Activated naive CD4-positive, alpha-beta T cell treated with anti-CD3 and anti-CD28 coated beads, Interleukin-2, amount 50 U/mL, for 24 hours (primary cell): ENCODE data around the gene MIEF1.
"Not testable (repeated sequence)": the region's sequence is repeated elsewhere in the genome, so short reads cannot be mapped to it uniquely, and the experiment has no call there.

Experiments used
- H3K27ac Mint-ChIP-seq: one replicate; pipeline ENCODE4 v1.8.0; 2021; ENCODE audit warnings: mild to moderate bottlenecking, mixed read lengths
- H3K27me3 Mint-ChIP-seq: one replicate; pipeline ENCODE4 v1.8.0; 2021; ENCODE audit warnings: mixed read lengths
- H3K36me3 Mint-ChIP-seq: one replicate; pipeline ENCODE4 v1.8.0; 2021; ENCODE audit warnings: mixed read lengths
- H3K4me1 Mint-ChIP-seq: one replicate; pipeline ENCODE4 v1.8.0; 2021; ENCODE audit warnings: mixed read lengths
- H3K4me3 Mint-ChIP-seq: one replicate; pipeline ENCODE4 v1.8.0; 2021; ENCODE audit warnings: mild to moderate bottlenecking, mixed read lengths
- H3K9me3 Mint-ChIP-seq: one replicate; pipeline ENCODE4 v1.8.0; 2021; ENCODE audit warnings: mixed read lengths

MIEF1 gene

GRCh38 chr22:39493759-39494158, 8.3 kb upstream of the MIEF1 start:
- no peaks in the 10 kb centered on the region for H3K27me3 Mint-ChIP-seq
- H3K27ac Mint-ChIP-seq: peak overlapping the region; percentile 32
- no peaks in the 10 kb centered on the region for H3K36me3 Mint-ChIP-seq
- no peak overlapping the region for H3K4me3 Mint-ChIP-seq
- peaks cover 25% of the 10 kb centered on the region for H3K4me1 Mint-ChIP-seq
- no peaks in the 10 kb centered on the region for H3K9me3 Mint-ChIP-seq

GRCh38 chr22:39494471-39495120, 7.5 kb upstream of the MIEF1 start:
- Mint-ChIP-seq H3K4me3 (no peak overlapping the region), H3K9me3 (no peaks in the 10 kb centered on the region), H3K36me3 (no peaks in the 10 kb centered on the region), H3K27me3 (no peaks in the 10 kb centered on the region), H3K27ac (peak overlapping the region; percentile 74), H3K4me1 (peaks cover 25% of the 10 kb centered on the region)

GRCh38 chr22:39496131-39496838, 5.8 kb upstream of the MIEF1 start:
- Mint-ChIP-seq H3K27me3 (no peaks in the 10 kb centered on the region), H3K4me1 (peaks cover 17% of the 10 kb centered on the region), H3K9me3 (no peaks in the 10 kb centered on the region), H3K4me3 (no peak overlapping the region), H3K36me3 (no peaks in the 10 kb centered on the region), H3K27ac (peak overlapping the region; percentile 35)

- H3K36me3 Mint-ChIP-seq: peaks cover 1% of the 10 kb centered on the region
- H3K9me3 Mint-ChIP-seq: no peaks in the 10 kb centered on the region
- peaks cover 27% of the 10 kb centered on the region for H3K4me1 Mint-ChIP-seq
- H3K27me3 Mint-ChIP-seq: no peaks in the 10 kb centered on the region
- H3K27ac Mint-ChIP-seq: peak overlapping the region; percentile 55
- no peak overlapping the region for H3K4me3 Mint-ChIP-seq
Observed at GRCh38 chr22:39497429-39497828, 4.7 kb upstream of the MIEF1 start.

GRCh38 chr22:39498368-39498767, 3.7 kb upstream of the MIEF1 start:
- Mint-ChIP-seq H3K36me3 (peaks cover 1% of the 10 kb centered on the region), H3K4me3 (no peak overlapping the region), H3K27ac (no peak overlapping the region), H3K27me3 (no peaks in the 10 kb centered on the region), H3K4me1 (peaks cover 26% of the 10 kb centered on the region), H3K9me3 (no peaks in the 10 kb centered on the region)

- H3K4me3 Mint-ChIP-seq: no peak overlapping the region
- H3K27me3 Mint-ChIP-seq: no peaks in the 10 kb centered on the region
- H3K36me3 Mint-ChIP-seq: peaks cover 1% of the 10 kb centered on the region
- peaks cover 27% of the 10 kb centered on the region for H3K4me1 Mint-ChIP-seq
- H3K9me3 Mint-ChIP-seq: no peaks in the 10 kb centered on the region
- peak overlapping the region; percentile 55 for H3K27ac Mint-ChIP-seq
Observed at GRCh38 chr22:39498802-39499201, 3.3 kb upstream of the MIEF1 start.

GRCh38 chr22:39500101-39500500, 2.0 kb upstream of the MIEF1 start:
- H3K36me3 Mint-ChIP-seq: peaks cover 1% of the 10 kb centered on the region
- H3K9me3 Mint-ChIP-seq: no peaks in the 10 kb centered on the region
- H3K27me3 Mint-ChIP-seq: no peaks in the 10 kb centered on the region
- peak overlapping the region; percentile 36 for H3K4me3 Mint-ChIP-seq
- H3K27ac Mint-ChIP-seq: peak overlapping the region; percentile 12
- peaks cover 31% of the 10 kb centered on the region for H3K4me1 Mint-ChIP-seq

- Mint-ChIP-seq H3K4me1 (peaks cover 41% of the 10 kb centered on the region), H3K4me3 (peak overlapping the region; percentile 97), H3K27ac (peak overlapping the region; percentile 99), H3K27me3 (no peaks in the 10 kb centered on the region), H3K36me3 (peaks cover 14% of the 10 kb centered on the region), H3K9me3 (no peaks in the 10 kb centered on the region)
Observed at GRCh38 chr22:39501644-39502108, 414 bp upstream of the MIEF1 start.

- Mint-ChIP-seq H3K27ac (peak overlapping the region; percentile 74), H3K36me3 (peaks cover 16% of the 10 kb centered on the region), H3K4me3 (peak overlapping the region; percentile 97), H3K4me1 (peaks cover 41% of the 10 kb centered on the region), H3K9me3 (no peaks in the 10 kb centered on the region), H3K27me3 (no peaks in the 10 kb centered on the region)
Observed at GRCh38 chr22:39502789-39503409, 809 bp downstream of the MIEF1 start.

- peaks cover 48% of the 10 kb centered on the region for H3K4me1 Mint-ChIP-seq
- peak overlapping the region; percentile 97 for H3K4me3 Mint-ChIP-seq
- H3K27me3 Mint-ChIP-seq: no peaks in the 10 kb centered on the region
- H3K27ac Mint-ChIP-seq: peak overlapping the region; percentile 19
- H3K36me3 Mint-ChIP-seq: peaks cover 18% of the 10 kb centered on the region
- no peaks in the 10 kb centered on the region for H3K9me3 Mint-ChIP-seq
Observed at GRCh38 chr22:39503630-39504029, 1.5 kb downstream of the MIEF1 start.

GRCh38 chr22:39504071-39504470, 2.0 kb downstream of the MIEF1 start:
- Mint-ChIP-seq H3K4me3 (peak overlapping the region; percentile 42), H3K27ac (no peak overlapping the region), H3K4me1 (peaks cover 50% of the 10 kb centered on the region), H3K27me3 (no peaks in the 10 kb centered on the region), H3K9me3 (no peaks in the 10 kb centered on the region), H3K36me3 (peaks cover 18% of the 10 kb centered on the region)

- not testable (repeated sequence) for H3K27me3 Mint-ChIP-seq
Observed at GRCh38 chr22:39507021-39507420, 4.9 kb downstream of the MIEF1 start.

GRCh38 chr22:39508393-39508792, 6.3 kb downstream of the MIEF1 start:
- no peaks in the 10 kb centered on the region for H3K27me3 Mint-ChIP-seq
- H3K36me3 Mint-ChIP-seq: peaks cover 18% of the 10 kb centered on the region
- H3K9me3 Mint-ChIP-seq: no peaks in the 10 kb centered on the region
- no peak overlapping the region for H3K4me3 Mint-ChIP-seq
- no peak overlapping the region for H3K27ac Mint-ChIP-seq
- H3K4me1 Mint-ChIP-seq: peaks cover 48% of the 10 kb centered on the region

More at GRCh38 chr22:39507021-39507420, 4.9 kb downstream of the MIEF1 start:
- peaks cover 19% of the 10 kb centered on the region for H3K36me3 Mint-ChIP-seq
- not testable (repeated sequence) for H3K27ac Mint-ChIP-seq, H3K4me3 Mint-ChIP-seq, H3K9me3 Mint-ChIP-seq
- H3K4me1 Mint-ChIP-seq: peaks cover 55% of the 10 kb centered on the region

- no peak overlapping the region for H3K4me3 Mint-ChIP-seq
- no peaks in the 10 kb centered on the region for H3K9me3 Mint-ChIP-seq
Observed at GRCh38 chr22:39510529-39511149, 8.5 kb downstream of the MIEF1 start.

GRCh38 chr22:39511226-39511625, 9.1 kb downstream of the MIEF1 start:
- Mint-ChIP-seq H3K9me3 (no peaks in the 10 kb centered on the region), H3K27me3 (no peaks in the 10 kb centered on the region), H3K4me3 (no peak overlapping the region), H3K36me3 (peaks cover 16% of the 10 kb centered on the region), H3K4me1 (peaks cover 43% of the 10 kb centered on the region), H3K27ac (no peak overlapping the region)

More at GRCh38 chr22:39510529-39511149, 8.5 kb downstream of the MIEF1 start:
- H3K36me3 Mint-ChIP-seq: peaks cover 16% of the 10 kb centered on the region
- no peak overlapping the region for H3K27ac Mint-ChIP-seq
- peaks cover 43% of the 10 kb centered on the region for H3K4me1 Mint-ChIP-seq
- H3K27me3 Mint-ChIP-seq: no peaks in the 10 kb centered on the region
